HG02943 (cell line): ENCODE measurements around the gene MIEF1.

Experiments
- ATAC-seq: cut with Tn5 transposase; IDR thresholded peaks from one replicate; pipeline ENCODE4 v1.9.1; 2021; ENCODE audit warnings: mild to moderate bottlenecking, low read depth, moderate library complexity; ENCODE audit not compliant: unreplicated experiment

MIEF1 gene

GRCh38 chr22:39527481-39527961 is 25.4 kb downstream of the MIEF1 start:
- ATAC-seq = no peak

DNA sequence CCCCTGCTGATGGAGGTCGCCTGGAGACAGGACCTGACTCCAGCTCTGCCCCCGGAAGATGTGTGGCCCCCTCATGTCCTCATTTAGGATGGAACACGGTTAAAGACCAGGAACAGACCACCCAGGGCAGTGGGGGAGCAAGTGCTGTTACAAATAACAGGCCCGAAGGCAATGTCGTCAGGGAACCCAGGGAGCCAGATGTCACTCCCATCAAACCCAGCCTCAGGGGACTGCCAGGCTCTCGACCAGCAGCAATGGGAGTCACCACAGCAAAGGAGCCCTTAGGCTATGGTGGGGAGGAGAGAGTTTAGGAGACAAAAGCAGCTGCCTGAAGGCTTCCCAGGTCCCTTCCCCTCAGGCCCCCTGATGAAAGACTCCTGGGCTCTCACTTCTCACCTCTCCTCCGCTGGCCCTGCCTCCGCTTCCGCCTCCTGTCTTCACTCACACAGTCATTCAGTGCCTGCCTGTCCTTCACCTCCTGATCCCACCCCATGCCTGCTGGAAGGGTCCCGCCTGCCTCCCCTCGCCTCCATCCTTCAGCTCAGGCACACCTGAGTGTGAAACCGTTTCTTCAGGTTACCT is 26.1 kb downstream of the MIEF1 start:
- no peak for ATAC-seq

- ATAC-seq = no peak
Observed at GRCh38 chr22:39528681-39529486, 26.8 kb downstream of the MIEF1 start.

DNA sequence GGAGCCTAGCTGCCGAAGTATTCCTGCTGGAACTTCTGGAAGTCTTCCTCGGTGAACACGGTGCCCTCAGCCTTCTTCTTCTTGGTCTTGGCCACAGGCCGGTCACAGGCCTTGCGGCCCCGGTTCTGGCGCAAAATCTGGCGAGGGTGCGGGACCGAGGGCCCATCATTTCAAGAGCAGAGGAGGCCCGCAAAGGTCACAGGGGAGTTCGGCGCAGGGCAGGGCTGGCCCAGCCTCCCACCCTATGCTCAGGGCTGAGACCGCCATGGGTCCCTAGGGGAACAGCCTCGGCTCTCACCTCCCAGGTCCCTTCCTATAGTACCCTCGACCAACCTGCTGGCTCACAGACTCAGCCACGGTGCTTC is 27.4 kb downstream of the MIEF1 start:
- no peak for ATAC-seq

DNA sequence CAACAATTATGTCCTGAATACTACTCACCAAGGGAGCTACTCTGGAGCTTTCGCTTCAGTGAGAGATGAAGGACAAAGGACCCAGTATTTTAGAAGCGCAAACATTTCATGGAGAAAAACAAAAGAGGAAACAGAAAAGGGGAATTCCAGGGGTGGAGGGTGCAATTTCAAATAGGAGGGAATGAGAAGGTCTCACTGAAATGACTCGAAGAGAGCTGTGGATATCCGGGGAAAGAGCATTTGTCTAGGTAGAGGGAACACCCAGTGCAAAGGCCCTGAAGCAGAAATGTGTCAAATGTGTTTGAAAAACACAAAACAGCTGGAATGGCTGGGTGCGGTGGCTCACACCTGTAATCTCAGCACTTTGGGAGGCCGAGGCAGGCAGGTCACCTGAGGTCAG is 28.0 kb downstream of the MIEF1 start:
- ATAC-seq = no peak

DNA sequence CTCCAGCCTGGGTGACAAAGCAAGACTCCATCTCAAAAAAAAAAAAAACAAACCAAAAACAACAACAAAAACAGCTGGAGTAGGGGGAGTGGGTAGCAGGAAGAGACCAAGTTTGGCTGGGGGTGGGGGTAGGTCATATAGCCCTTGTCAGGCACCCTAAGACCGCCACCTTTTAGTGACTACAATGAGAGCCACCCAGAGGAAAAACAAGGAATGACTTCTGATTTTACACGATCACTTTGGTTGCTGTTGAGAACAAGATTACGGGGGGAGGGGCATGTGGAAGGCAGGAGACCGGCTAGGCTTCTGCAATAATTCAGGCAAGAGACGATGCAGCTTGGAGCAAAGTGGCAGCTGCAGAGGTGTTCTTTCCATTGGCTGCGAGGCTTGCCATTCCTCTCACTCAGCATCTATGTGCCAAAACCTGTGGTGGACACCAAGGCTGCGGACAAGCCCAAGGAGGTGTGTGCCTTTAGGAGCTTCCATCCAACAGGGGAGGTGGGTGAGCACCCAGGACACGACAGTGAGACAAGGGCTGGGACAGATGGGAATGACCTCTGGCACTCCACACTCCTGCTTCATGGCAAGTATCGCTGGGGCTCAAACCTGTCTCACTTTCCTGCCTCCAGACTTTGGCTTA is 28.7 kb downstream of the MIEF1 start:
- no peak for ATAC-seq

GRCh38 chr22:39532215-39533073 is 30.4 kb downstream of the MIEF1 start, which contains the start of gene RPS19BP1:
RPS19BP1 (minus strand) TSS chr22:39532748; CDS start chr22:39532738, 10 bp downstream.
- peak; percentile 75 for ATAC-seq

GRCh38 chr22:39534092-39534506 is 32.0 kb downstream of the MIEF1 start:
- no peak for ATAC-seq

DNA sequence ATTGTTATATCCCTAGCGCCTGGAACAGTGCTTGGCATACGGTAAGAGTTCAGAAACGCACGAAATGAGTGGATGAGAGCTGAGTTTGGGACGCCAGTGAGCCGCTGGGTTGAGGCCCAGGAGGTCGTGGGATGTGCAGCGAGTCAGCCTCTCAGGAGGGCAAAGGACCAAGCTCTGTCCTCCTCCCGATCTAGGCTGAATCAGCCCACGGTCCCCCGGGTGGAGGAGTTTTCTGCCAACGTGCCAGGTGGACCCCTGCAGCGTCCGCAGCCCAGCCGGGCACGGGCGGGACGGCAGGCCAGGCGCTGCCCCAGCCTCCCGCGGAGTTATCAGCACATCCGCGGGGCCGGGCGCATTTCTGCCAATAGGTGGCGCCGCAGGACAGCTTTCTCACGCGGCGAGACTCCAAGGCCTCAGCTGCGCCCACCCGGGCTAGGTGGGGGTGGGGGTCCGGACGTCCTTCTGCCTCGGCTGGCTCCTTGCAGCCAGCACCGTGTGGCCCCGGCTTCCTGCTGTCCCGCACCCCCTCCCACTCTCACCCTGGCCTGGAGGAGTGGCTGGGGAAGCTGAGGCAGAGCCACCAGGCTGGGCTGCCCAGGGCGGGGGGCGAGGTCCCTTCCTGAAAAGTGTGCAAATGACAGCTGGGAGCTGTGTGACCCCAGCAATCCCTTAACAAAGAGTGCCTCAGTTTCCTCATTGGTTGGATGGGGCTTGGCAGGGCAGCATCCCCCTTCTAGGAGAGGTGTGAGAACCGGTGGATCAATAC is 32.7 kb downstream of the MIEF1 start:
- ATAC-seq = no peak

- ATAC-seq = no peak
Observed at GRCh38 chr22:39535357-39535725, 33.3 kb downstream of the MIEF1 start.

DNA sequence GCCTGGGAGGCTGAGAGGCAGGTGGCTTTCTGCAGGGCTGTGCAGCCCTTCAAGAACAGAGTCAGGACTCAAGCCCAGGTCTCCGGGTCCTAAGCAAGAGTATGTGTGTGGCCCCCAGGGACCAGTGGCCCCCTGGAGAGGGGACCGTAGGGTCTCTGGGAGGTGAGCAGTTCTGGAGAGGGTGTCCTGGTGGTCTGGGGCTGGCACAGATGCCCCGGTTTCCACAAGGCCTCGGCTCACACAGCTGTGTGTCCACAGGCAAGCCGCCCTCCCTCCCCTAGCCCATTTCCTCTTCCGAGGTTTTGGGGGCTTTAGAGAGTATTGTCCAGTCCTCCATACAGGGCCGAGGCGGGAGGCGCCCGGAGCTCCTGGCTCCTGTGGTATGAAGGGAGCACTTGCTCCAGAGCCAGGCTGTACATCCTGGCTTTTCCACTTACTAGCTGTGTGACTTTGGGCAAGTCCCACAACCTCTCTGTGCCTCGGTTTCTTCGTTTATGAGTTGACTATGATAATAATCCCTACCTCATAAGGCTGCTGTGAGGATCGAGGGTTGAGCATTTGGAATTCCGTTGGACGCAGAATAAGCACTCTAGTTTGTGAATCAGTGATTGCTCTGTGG is 33.9 kb downstream of the MIEF1 start:
- ATAC-seq = no peak

DNA sequence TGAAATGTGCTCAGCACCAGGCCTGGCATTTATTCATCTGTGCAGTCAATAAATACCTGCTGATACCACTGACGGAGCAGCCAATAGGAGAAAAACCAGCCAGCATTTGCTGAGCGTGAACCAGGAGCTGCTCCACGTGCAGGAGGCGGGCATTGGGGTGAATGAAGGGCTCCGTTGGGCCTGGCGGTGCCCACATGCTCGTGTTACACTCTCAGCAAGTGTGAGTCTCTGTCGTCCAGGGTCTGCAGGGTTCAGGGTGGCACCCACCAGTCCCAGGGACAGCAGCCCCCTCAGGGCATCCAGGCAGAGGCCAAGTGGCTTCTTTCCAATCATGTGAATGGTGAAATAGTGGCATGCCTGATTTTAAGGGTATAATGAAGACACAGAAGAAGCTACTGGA is 34.6 kb downstream of the MIEF1 start:
- ATAC-seq = no peak

- ATAC-seq = no peak
Observed at GRCh38 chr22:39537975-39538374, 35.9 kb downstream of the MIEF1 start.

GRCh38 chr22:39543095-39543494 is 41.0 kb downstream of the MIEF1 start:
- ATAC-seq = no peak

DNA sequence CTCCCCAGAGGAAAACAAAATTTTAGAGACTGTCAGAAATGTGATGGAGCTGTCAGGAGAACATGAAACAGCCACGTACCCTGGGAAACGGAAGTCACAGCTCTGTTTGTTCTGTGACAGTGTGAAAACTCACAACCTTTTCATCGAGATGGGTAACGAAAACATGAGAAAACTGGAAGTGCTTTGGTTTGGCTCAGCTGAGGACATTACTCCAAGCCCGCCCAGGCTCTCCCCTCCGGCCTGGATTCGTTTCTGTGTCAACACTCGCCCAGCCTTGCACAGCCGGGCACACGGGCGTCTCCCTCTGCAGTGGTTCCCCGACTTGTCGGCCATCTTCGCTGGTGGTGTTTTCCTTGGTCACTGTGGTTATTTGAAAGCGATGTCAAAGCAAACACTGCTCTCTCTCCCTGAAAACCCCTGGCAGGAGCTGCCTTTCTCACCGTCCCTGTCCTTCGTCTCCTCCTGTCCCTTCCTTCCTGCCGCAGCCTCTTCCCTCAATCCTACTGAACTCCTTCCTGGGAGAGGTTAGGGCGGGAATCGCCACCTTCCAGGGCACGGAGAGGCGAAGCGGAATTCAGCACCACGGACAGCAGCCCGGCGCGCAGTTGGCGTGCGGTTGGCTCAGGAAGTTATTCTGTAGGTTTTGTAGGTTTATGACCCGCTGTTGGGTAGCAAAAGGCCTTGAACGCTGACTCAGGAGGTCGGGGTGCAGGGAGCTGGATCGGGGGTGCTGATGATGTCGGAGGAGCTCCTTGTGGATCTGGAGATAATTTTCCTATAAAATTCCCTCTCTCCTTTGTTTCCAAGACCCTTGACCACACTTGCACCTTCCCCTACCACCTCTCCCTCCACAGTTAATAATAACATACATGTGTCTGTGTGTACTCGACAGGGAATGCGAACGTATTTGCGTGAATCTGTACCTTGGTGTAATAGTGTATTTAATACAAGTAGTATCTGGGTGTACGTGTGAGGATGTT is 43.6 kb downstream of the MIEF1 start:
- no peak for ATAC-seq

GRCh38 chr22:39546889-39547586 is 44.9 kb downstream of the MIEF1 start:
- no peak for ATAC-seq

DNA sequence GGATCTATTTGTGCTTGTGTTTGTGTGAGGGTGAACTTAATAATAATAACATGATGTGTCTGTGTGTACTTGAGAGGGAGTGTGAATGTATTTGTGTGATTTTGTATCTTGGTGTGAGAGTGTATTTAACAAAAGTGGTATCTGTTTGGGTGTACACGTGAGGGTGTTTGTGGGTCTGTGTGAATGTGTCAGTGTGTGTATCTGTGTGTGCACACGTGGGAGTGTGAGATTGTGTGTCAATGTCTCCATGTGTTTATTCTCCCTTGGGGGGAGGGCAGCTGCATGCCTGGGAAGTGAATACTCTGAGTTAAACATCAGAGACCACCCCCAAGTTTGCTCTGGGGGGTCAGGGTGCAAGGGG is 45.5 kb downstream of the MIEF1 start:
- ATAC-seq = no peak

GRCh38 chr22:39553429-39553828 is 51.3 kb downstream of the MIEF1 start:
- ATAC-seq = no peak
